Measurements from ENCODE around the gene ARF3.
A peak's percentile ranks its signal among the peaks of the same experiment; 100 is the strongest.

ARF3 gene

GRCh38 chr12:48934312-48934706, 23.0 kb downstream of the ARF3 start:
- TF ChIP-seq CTCF (IDR thresholded peaks at IDR 0.05; ENCODE audit: low read depth, low read length), result peak; percentile 8
- no peak for DNase-seq (ENCODE audit: extremely low read depth, low read depth)

GRCh38 chr12:48933664-48934311, 23.5 kb downstream of the ARF3 start:
- no peak for DNase-seq (ENCODE audit: extremely low read depth, low read depth)
- TF ChIP-seq CTCF (IDR thresholded peaks at IDR 0.05; ENCODE audit: low read depth, low read length), result no peak

- no peak for TF ChIP-seq CTCF (IDR thresholded peaks at IDR 0.05; ENCODE audit: low read depth, low read length)
- DNase-seq (ENCODE audit: extremely low read depth, low read depth), result no peak
Observed at GRCh38 chr12:48932878-48933277, 24.4 kb downstream of the ARF3 start.

GRCh38 chr12:48930475-48930874, 26.8 kb downstream of the ARF3 start:
- TF ChIP-seq CTCF (IDR thresholded peaks at IDR 0.05; ENCODE audit: low read depth, low read length), result no peak
- no peak for DNase-seq (ENCODE audit: extremely low read depth, low read depth)

- no peak for TF ChIP-seq CTCF (IDR thresholded peaks at IDR 0.05; ENCODE audit: low read depth, low read length)
- DNase-seq (ENCODE audit: extremely low read depth, low read depth), result no peak
Observed at GRCh38 chr12:48929551-48929950, 27.7 kb downstream of the ARF3 start.

GRCh38 chr12:48927261-48927660, 30.0 kb downstream of the ARF3 start:
- TF ChIP-seq CTCF (IDR thresholded peaks at IDR 0.05; ENCODE audit: low read depth, low read length), result no peak
- peak; percentile 32 for DNase-seq (ENCODE audit: extremely low read depth, low read depth)

- no peak for DNase-seq (ENCODE audit: extremely low read depth, low read depth)
- no peak for TF ChIP-seq CTCF (IDR thresholded peaks at IDR 0.05; ENCODE audit: low read depth, low read length)
Observed at GRCh38 chr12:48925304-48926011, 31.8 kb downstream of the ARF3 start, which contains the start of gene FKBP11. TSS of gene FKBP11 (minus strand) at chr12:48925492. CDS start at chr12:48925428, 64 bp downstream.

Data from AG09319 (cell line).